GM21737 (cell line): ENCODE results near the gene RGL1.

Source experiments
- ATAC-seq: cut with Tn5 transposase; IDR thresholded peaks from one replicate; pipeline ENCODE4 v1.9.1; 2021; ENCODE audit warnings: mild to moderate bottlenecking, moderate library complexity; ENCODE audit not compliant: unreplicated experiment

The RGL1 gene

GRCh38 chr1:183945428-183946319 lies 140.8 kb downstream of the RGL1 start:
- ATAC-seq = no peak

GRCh38 chr1:183946320-183946613 lies 141.3 kb downstream of the RGL1 start:
- ATAC-seq = no peak

- ATAC-seq = no peak
These were observed 143.1 kb downstream of the RGL1 start for GRCh38 chr1:183947988-183948387.

GRCh38 chr1:183952101-183952500 lies 147.2 kb downstream of the RGL1 start:
- ATAC-seq = no peak

GRCh38 chr1:183953031-183953430 lies 148.1 kb downstream of the RGL1 start:
- no peak for ATAC-seq

- ATAC-seq = no peak
These were observed 149.6 kb downstream of the RGL1 start for GRCh38 chr1:183954496-183954895.

GRCh38 chr1:183956559-183957188 lies 151.8 kb downstream of the RGL1 start:
- ATAC-seq = peak; percentile 100

GRCh38 chr1:183957216-183957830 lies 152.4 kb downstream of the RGL1 start:
- ATAC-seq = no peak

- ATAC-seq = no peak
These were observed 154.0 kb downstream of the RGL1 start for GRCh38 chr1:183958958-183959357.

GRCh38 chr1:183961132-183961531 lies 156.2 kb downstream of the RGL1 start:
- no peak for ATAC-seq

GRCh38 chr1:183962903-183963302 lies 158.0 kb downstream of the RGL1 start:
- no peak for ATAC-seq

- no peak for ATAC-seq
These were observed 160.8 kb downstream of the RGL1 start for GRCh38 chr1:183965726-183966125.

- ATAC-seq = no peak
These were observed 161.6 kb downstream of the RGL1 start for GRCh38 chr1:183966487-183966886.

- ATAC-seq = no peak
These were observed 163.0 kb downstream of the RGL1 start for GRCh38 chr1:183967914-183968313.

- no peak for ATAC-seq
These were observed 163.5 kb downstream of the RGL1 start for GRCh38 chr1:183968386-183968785.

- no peak for ATAC-seq
These were observed 165.8 kb downstream of the RGL1 start for GRCh38 chr1:183970516-183971300.

- no peak for ATAC-seq
These were observed 170.7 kb downstream of the RGL1 start for GRCh38 chr1:183975651-183976050.

- ATAC-seq = no peak
These were observed 172.8 kb downstream of the RGL1 start for GRCh38 chr1:183977717-183978116.
